Neural cell (in vitro differentiated cells): ENCODE data around the gene FRMPD4. TPM values are rescaled to one million over a fixed set of nuclear protein-coding genes. Genes with fewer than 3 reads are reported as not detected.

Source experiments
- H2AFZ ChIP-seq: fragments of 200-600, 300-800 bp; sonication (generic), shearing (Covaris generic); 2 replicates; pipeline ENCODE4 v1.6.0; 2014; ENCODE audit warnings: low read depth, mild to moderate bottlenecking, antibody characterized with exemption, low read length, moderate library complexity
- H3F3A ChIP-seq: fragments of 200-600 bp; shearing (Covaris generic); 2 replicates; pipeline ENCODE4 v1.6.1; 2016; ENCODE audit warnings: mild to moderate bottlenecking, moderate library complexity, mixed read lengths, antibody characterized with exemption, low read length; ENCODE audit not compliant: insufficient read depth, poor library complexity, severe bottlenecking
- H3K27ac ChIP-seq: fragments of 200-600, 300-800 bp; sonication (generic), shearing (Covaris generic); 2 replicates; pipeline ENCODE4 v1.5.1; 2014; ENCODE audit warnings: mild to moderate bottlenecking, low read length, moderate library complexity
- H3K27me3 ChIP-seq: fragments of 300-800, 200-600 bp; sonication (generic), shearing (Covaris generic); 2 replicates; pipeline ENCODE4 v1.6.0; 2014; ENCODE audit warnings: mild to moderate bottlenecking, low read depth, low read length, moderate library complexity; ENCODE audit not compliant: insufficient read depth
- H3K36me3 ChIP-seq: fragments of 300-800, 200-600 bp; sonication (generic), shearing (Covaris generic); 2 replicates; pipeline ENCODE4 v1.5.1; 2014; ENCODE audit warnings: mild to moderate bottlenecking, antibody characterized with exemption, low read length, moderate library complexity; ENCODE audit not compliant: insufficient read depth
- H3K4me2 ChIP-seq: fragments of 300-800, 200-600 bp; sonication (generic), shearing (Covaris generic); 2 replicates; pipeline ENCODE4 v1.6.0; 2014; ENCODE audit warnings: mild to moderate bottlenecking, low read length
- H3K4me3 ChIP-seq: fragments of 300-800, 200-600 bp; sonication (generic), shearing (Covaris generic); 2 replicates; pipeline ENCODE4 v1.5.1; 2014; ENCODE audit warnings: mild to moderate bottlenecking, low read length, moderate library complexity
- H3K79me2 ChIP-seq: fragments of 200-600 bp; shearing (Covaris generic); replicated peaks from 2 replicates; pipeline ENCODE4 v1.6.0; 2014; ENCODE audit warnings: mild to moderate bottlenecking, low read length, moderate library complexity; ENCODE audit not compliant: insufficient read depth
- H3K9ac ChIP-seq: fragments of 300-800, 200-600 bp; sonication (generic), shearing (Covaris generic); 2 replicates; pipeline ENCODE4 v1.6.1; 2016; ENCODE audit warnings: mild to moderate bottlenecking, low read length, mixed read lengths
- H3K9me2 ChIP-seq: fragments of 200-600 bp; shearing (Covaris generic); 2 replicates; pipeline ENCODE4 v1.6.1; 2016; ENCODE audit warnings: mild to moderate bottlenecking, low read length, mixed read lengths; ENCODE audit not compliant: insufficient read depth
- H3K9me3 ChIP-seq: fragments of 200-600, 300-800 bp; sonication (generic), shearing (Covaris generic); 2 replicates; pipeline ENCODE4 v1.6.1; 2016; ENCODE audit warnings: mild to moderate bottlenecking, mixed run types, low read length, moderate library complexity, mixed read lengths
- H4K20me1 ChIP-seq: fragments of 200-600 bp; shearing (Covaris generic); 2 replicates; pipeline ENCODE4 v1.6.1; 2016; ENCODE audit warnings: mild to moderate bottlenecking, mixed run types; ENCODE audit not compliant: insufficient read depth
- CTCF ChIP-seq: fragments of 450-650 bp; IDR thresholded peaks from 2 replicates; pipeline ENCODE4 v1.5.1; 2014; ENCODE audit warnings: antibody characterized with exemption, mild to moderate bottlenecking, moderate library complexity; ENCODE audit not compliant: poor library complexity, severe bottlenecking
- EP300 ChIP-seq: fragments of 450-650 bp; conservative IDR thresholded peaks from 2 replicates; pipeline ENCODE4 v1.6.1; 2014; ENCODE audit warnings: antibody characterized with exemption, mild to moderate bottlenecking, moderate library complexity; ENCODE audit not compliant: poor library complexity, severe bottlenecking
- EZH2 ChIP-seq: fragments of 200-600, 300-800 bp; shearing (Covaris generic), sonication (generic); IDR thresholded peaks from 2 replicates; pipeline ENCODE4 v1.6.1; 2014; ENCODE audit warnings: antibody characterized with exemption, low read length, borderline replicate concordance, mild to moderate bottlenecking; ENCODE audit not compliant: insufficient read depth, poor library complexity, severe bottlenecking
- MXI1 ChIP-seq: fragments of 450-650 bp; conservative IDR thresholded peaks from 2 replicates; pipeline ENCODE4 v1.6.1; 2014; ENCODE audit warnings: antibody characterized with exemption, mild to moderate bottlenecking; ENCODE audit not compliant: poor library complexity, severe bottlenecking
- POLR2AphosphoS5 ChIP-seq: IDR thresholded peaks from 2 replicates; pipeline ENCODE4 v1.6.1; 2012
- RAD21 ChIP-seq: fragments of 450-650 bp; conservative IDR thresholded peaks from 2 replicates; pipeline ENCODE4 v1.6.1; 2014; ENCODE audit warnings: antibody characterized with exemption, mild to moderate bottlenecking, moderate library complexity
- REST ChIP-seq: IDR thresholded peaks from 2 replicates; pipeline ENCODE4 v1.6.1; 2012; ENCODE audit warnings: borderline replicate concordance
- SMC3 ChIP-seq: fragments of 450-650 bp; conservative IDR thresholded peaks from 2 replicates; pipeline ENCODE4 v1.6.1; 2014; ENCODE audit warnings: antibody characterized with exemption, mild to moderate bottlenecking, moderate library complexity; ENCODE audit not compliant: poor library complexity
- TAF1 ChIP-seq: IDR thresholded peaks from 2 replicates; pipeline ENCODE4 v1.6.1; 2012; ENCODE audit warnings: low read depth
- polyA plus RNA-seq: library from polyadenylated mRNA; depleted of rRNA; stranded (reverse); fragments of >200 nt; gene quantifications from 2 replicates; pipeline ENCODE4 v1.2.3, GENCODE V29; 2014

Gene FRMPD4
- polyA plus RNA-seq, 1 donor from 2014 or later, result 1.2 TPM

GRCh38 chrX:12139934-12140611 lies 1.8 kb downstream of the FRMPD4 start:
- H3K27me3 ChIP-seq, result peaks cover 36% of the 10 kb centered on the region
- H3F3A ChIP-seq, result no peaks in the 10 kb centered on the region
- H3K36me3 ChIP-seq, result no peaks in the 10 kb centered on the region
- H3K9me2 ChIP-seq, result no peaks in the 10 kb centered on the region
- no peak overlapping the region for H3K9ac ChIP-seq
- H2AFZ ChIP-seq, result no peak overlapping the region
- no peak overlapping the region for H3K4me3 ChIP-seq
- H3K9me3 ChIP-seq, result no peaks in the 10 kb centered on the region
- no peak overlapping the region for H3K27ac ChIP-seq
- TF ChIP-seq EZH2, result no peak
- TF ChIP-seq RAD21, result no peak
- no peak for TF ChIP-seq SMC3
- no peak for TF ChIP-seq EP300
- no peak for TF ChIP-seq REST
- TF ChIP-seq MXI1, result no peak
- no peak for TF ChIP-seq CTCF
- TF ChIP-seq POLR2AphosphoS5, result no peak
- TF ChIP-seq TAF1, result no peak
- no peak overlapping the region for H3K4me2 ChIP-seq
- no peaks in the 10 kb centered on the region for H4K20me1 ChIP-seq
- H3K79me2 ChIP-seq, result no peaks in the 10 kb centered on the region

GRCh38 chrX:12141511-12141910 lies 3.2 kb downstream of the FRMPD4 start:
- TF ChIP-seq TAF1 (no peak), SMC3 (no peak), RAD21 (no peak), CTCF (no peak), REST (no peak), POLR2AphosphoS5 (no peak), MXI1 (no peak), EP300 (no peak), EZH2 (no peak)
- no peaks in the 10 kb centered on the region for H3K9me2 ChIP-seq
- no peak overlapping the region for H3K27ac ChIP-seq
- no peaks in the 10 kb centered on the region for H3F3A ChIP-seq
- H3K4me2 ChIP-seq, result no peak overlapping the region
- H2AFZ ChIP-seq, result no peak overlapping the region
- no peaks in the 10 kb centered on the region for H4K20me1 ChIP-seq
- H3K79me2 ChIP-seq, result no peaks in the 10 kb centered on the region
- no peaks in the 10 kb centered on the region for H3K36me3 ChIP-seq
- H3K27me3 ChIP-seq, result peaks cover 33% of the 10 kb centered on the region
- H3K4me3 ChIP-seq, result no peak overlapping the region
- no peaks in the 10 kb centered on the region for H3K9me3 ChIP-seq
- no peak overlapping the region for H3K9ac ChIP-seq
